ENCODE data around the gene STK4. TPM values are rescaled to one million over a fixed set of nuclear protein-coding genes. Genes with fewer than 3 reads are reported as not detected.

Gene STK4
- total RNA-seq, 2 donors from 2014 or later = 17.8 to 23.6 TPM

DNA sequence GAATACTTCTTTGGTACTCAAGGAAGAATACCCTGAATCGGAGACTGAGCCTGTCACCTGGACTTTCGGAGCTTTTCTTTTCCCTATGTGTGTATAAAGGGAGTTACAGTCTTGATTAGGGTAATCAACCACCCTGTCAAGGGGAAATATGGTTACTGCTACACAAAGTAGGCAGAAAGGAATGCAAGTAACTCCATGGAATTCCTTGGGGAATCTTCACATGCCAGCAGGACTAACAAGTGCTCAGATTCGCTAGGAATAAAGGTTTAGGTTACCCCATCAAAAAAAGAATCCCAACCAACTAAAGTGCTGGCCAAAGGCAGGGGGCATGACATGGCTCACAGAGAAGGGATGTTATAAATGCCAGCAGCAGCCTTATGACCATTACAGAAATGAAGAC lies 124.2 kb downstream of the STK4 start:
- H3K4me1 ChIP-seq = no peaks in the 10 kb centered on the region
- no peaks in the 10 kb centered on the region for H3K36me3 ChIP-seq (replicated peaks in 1 of 2; ENCODE audit: insufficient read depth in 1 of 2, low read depth in 2 of 2)
- whole genome bisulfite sequencing, 2 donors = 89 to 92% methylated on average over 3 of the region's 3 CpGs
- ATAC-seq (no peak), DNase-seq (no peak)
- TF ChIP-seq, protein P1, sequence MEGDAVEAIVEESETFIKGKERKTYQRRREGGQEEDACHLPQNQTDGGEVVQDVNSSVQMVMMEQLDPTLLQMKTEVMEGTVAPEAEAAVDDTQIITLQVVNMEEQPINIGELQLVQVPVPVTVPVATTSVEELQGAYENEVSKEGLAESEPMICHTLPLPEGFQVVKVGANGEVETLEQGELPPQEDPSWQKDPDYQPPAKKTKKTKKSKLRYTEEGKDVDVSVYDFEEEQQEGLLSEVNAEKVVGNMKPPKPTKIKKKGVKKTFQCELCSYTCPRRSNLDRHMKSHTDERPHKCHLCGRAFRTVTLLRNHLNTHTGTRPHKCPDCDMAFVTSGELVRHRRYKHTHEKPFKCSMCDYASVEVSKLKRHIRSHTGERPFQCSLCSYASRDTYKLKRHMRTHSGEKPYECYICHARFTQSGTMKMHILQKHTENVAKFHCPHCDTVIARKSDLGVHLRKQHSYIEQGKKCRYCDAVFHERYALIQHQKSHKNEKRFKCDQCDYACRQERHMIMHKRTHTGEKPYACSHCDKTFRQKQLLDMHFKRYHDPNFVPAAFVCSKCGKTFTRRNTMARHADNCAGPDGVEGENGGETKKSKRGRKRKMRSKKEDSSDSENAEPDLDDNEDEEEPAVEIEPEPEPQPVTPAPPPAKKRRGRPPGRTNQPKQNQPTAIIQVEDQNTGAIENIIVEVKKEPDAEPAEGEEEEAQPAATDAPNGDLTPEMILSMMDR (IDR thresholded peaks at IDR 0.05) = no peak
- TF ChIP-seq POLR2A (IDR thresholded peaks at IDR 0.05) = no peak
- intact Hi-C loops (cut with DNase I) = no loop called here
- no peaks in the 10 kb centered on the region for H3K27me3 ChIP-seq
- no peak overlapping the region for H3K4me3 ChIP-seq
- H3K27ac ChIP-seq = no peak overlapping the region
- no peaks in the 10 kb centered on the region for H3K9me3 ChIP-seq

DNA sequence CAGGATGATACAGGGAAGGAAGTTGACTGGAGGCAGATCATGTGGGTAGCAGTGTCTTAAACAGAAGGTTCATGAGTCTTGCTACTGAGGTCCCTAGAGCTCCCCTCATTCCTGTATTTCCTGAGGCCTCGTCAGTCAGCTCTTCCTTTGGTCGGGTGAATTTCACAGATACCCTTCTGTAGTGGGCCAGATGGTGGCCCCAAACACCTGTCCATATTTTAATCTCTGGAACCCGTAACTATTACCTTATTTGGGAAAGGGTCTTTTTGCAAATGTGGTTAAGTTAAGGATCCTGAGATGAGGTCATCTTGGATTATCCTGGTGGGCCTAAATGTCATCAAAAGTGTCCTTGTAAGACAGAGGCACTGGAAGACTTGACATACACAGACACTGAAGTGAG lies 125.1 kb downstream of the STK4 start:
- WGBS, 2 donors = 69 to 72% methylated on average over 3 of the region's 3 CpGs
- H3K36me3 ChIP-seq (replicated peaks in 1 of 2; ENCODE audit: insufficient read depth in 1 of 2, low read depth in 2 of 2) = no peaks in the 10 kb centered on the region
- intact Hi-C loops (cut with DNase I) = no loop called here

DNA sequence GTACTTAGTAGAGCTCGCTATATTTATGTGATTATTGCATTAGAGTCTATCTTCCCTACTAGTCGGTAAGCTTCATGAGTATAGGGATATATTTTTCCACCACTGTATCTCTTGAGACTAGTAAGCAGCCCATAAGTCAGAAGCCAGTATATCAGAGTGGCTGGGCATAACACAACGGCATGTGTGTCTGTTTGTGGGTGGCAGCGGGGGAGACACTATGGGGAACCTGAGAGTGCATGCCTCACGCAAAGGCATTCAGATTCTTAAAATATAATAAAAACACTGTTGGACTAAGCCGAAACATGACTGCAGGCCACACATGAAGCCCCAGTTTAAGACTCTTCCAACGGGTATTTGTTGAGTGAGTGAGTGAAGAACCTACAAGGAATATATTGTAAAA lies 126.6 kb downstream of the STK4 start:
- H3K27ac ChIP-seq = no peak overlapping the region
- peaks cover 0 to 16% of the 10 kb centered on the region in 2 donors for H3K27me3 ChIP-seq
- WGBS, 2 donors = 77 to 78% methylated on average over 7 of the region's 7 CpGs
- no peak overlapping the region for H3K4me3 ChIP-seq
- no peak for ATAC-seq
- TF ChIP-seq, protein P1 (IDR thresholded peaks at IDR 0.05) = no peak
- TF ChIP-seq POLR2A (IDR thresholded peaks at IDR 0.05) = no peak
- intact Hi-C loops (cut with DNase I) = no loop called here
- no peak for DNase-seq
- H3K9me3 ChIP-seq = no peaks in the 10 kb centered on the region
- H3K4me1 ChIP-seq = peaks cover 5% of the 10 kb centered on the region
- no peaks in the 10 kb centered on the region for H3K36me3 ChIP-seq (replicated peaks in 1 of 2; ENCODE audit: insufficient read depth in 1 of 2, low read depth in 2 of 2)

More for the DNA sequence above, 125.1 kb downstream of the STK4 start:
- no peaks in the 10 kb centered on the region for H3K4me1 ChIP-seq
- no peak for TF ChIP-seq POLR2A (IDR thresholded peaks at IDR 0.05)
- TF ChIP-seq, protein P1 (IDR thresholded peaks at IDR 0.05) = no peak
- H3K27me3 ChIP-seq = peaks cover 0 to 5% of the 10 kb centered on the region in 2 donors
- no peak overlapping the region for H3K27ac ChIP-seq
- ATAC-seq (no peak), DNase-seq (no peak)
- no peaks in the 10 kb centered on the region for H3K9me3 ChIP-seq
- no peak overlapping the region for H3K4me3 ChIP-seq

DNA sequence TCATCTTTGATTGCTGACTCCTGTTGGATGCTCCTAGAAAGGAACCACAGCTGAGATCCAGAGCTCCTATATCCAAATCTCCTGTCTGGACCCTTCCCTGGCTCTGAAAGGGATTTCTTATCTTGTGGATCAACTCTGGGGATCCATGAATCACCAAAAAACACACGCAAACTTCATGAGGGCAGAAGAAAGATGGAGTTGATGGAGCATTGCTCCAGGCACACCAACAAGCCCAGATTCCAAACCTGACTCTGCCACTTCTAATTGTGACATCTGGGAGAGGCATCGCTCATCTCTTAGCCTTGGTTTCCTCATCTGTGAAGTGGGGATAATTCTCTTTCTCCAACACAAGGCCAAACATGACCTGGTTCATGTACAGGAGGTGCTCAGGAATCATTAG lies 127.9 kb downstream of the STK4 start:
- peaks cover 11% of the 10 kb centered on the region for H3K4me1 ChIP-seq
- TF ChIP-seq, protein P1 (IDR thresholded peaks at IDR 0.05) = no peak
- TF ChIP-seq POLR2A (IDR thresholded peaks at IDR 0.05) = no peak
- 77 to 88% methylated on average over 2 of the region's 2 CpGs for WGBS, 2 donors
- intact Hi-C loops (cut with DNase I) = no loop called here
- ATAC-seq = no peak
- no peak overlapping the region for H3K4me3 ChIP-seq
- H3K27me3 ChIP-seq = peaks cover 0 to 19% of the 10 kb centered on the region in 2 donors
- H3K36me3 ChIP-seq (replicated peaks in 1 of 2; ENCODE audit: insufficient read depth in 1 of 2, low read depth in 2 of 2) = no peaks in the 10 kb centered on the region
- DNase-seq = no peak
- no peak overlapping the region for H3K27ac ChIP-seq
- no peaks in the 10 kb centered on the region for H3K9me3 ChIP-seq

DNA sequence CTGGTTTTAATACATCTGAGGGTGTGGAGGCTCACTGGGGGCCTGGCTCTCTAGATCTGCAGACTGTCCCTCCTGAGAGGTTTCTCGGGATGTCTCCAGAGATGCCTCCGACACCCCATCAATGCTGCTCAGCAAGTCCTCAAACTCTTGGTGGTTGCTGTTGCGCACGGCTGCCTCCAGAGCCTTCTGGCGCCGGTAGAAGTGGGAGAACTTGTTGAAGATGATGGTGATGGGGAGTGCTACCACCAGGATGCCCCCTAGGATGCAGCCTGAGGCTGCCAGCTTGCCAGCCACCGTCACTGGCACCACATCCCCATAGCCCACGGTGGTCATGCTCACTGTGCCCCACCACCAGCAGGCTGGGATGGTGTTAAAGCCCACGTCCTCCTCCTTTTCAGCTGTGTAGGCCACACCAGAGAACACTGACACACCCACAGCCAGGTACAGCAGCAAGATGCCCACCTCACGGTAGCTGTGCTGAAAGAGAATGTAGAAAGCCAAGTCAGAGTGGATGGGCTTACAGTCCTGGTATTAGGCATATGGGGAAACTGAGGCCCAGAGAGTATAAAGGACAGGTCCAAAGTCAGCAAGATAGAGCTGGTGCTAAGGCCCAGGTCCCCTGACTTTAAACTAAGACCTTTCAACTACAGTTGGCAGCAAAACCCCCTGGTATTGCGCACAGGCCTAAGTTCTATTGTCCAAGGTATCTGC lies 128.7 kb downstream of the STK4 start:
- intact Hi-C loops (cut with DNase I) = no loop called here
- Histone ChIP-seq H3K4me3 (no peak overlapping the region), H3K9me3 (no peaks in the 10 kb centered on the region), H3K27ac (no peak overlapping the region), H3K36me3 (replicated peaks in 1 of 2; ENCODE audit: insufficient read depth in 1 of 2, low read depth in 2 of 2) (no peaks in the 10 kb centered on the region), H3K4me1 (peaks cover 11% of the 10 kb centered on the region), H3K27me3 (peaks cover 0 to 19% of the 10 kb centered on the region in 2 donors)
- ATAC-seq (no peak), DNase-seq (no peak)
- TF ChIP-seq, protein P1 (IDR thresholded peaks at IDR 0.05) = no peak
- no peak for TF ChIP-seq POLR2A (IDR thresholded peaks at IDR 0.05)
- 79 to 83% methylated on average over 11 of the region's 11 CpGs for WGBS, 2 donors
